Activated CD4-positive, alpha-beta T cell treated with anti-CD3 and anti-CD28 coated beads, Interleukin-2, amount 10 ng/mL, durations not matched to agents 7 days and 5 days (primary cell): ENCODE data around the gene VWA8. TPM values are rescaled to one million over a fixed set of nuclear protein-coding genes. Genes with fewer than 3 reads are reported as not detected.

Source experiments
- CTCF ChIA-PET: fragments of 350-600 bp; sonication (Branson Sonifier 250); formaldehyde crosslinking; loops from one replicate; lab custom pipeline; 2021; ENCODE audit warnings: antibody characterized with exemption; lab: Charles Lee
- POLR2A ChIA-PET: fragments of 350-600 bp; sonication (Branson Sonifier 250); formaldehyde crosslinking; loops from one replicate; lab custom pipeline; 2021; ENCODE audit warnings: antibody characterized with exemption; lab: Charles Lee
- DNase-seq: peaks from one replicate; pipeline ENCODE4 v3.0.0-alpha.2; 2020
- H3K27ac Mint-ChIP-seq: one replicate; pipeline ENCODE4 v1.8.0; 2021; ENCODE audit warnings: mild to moderate bottlenecking, moderate library complexity, mixed read lengths
- H3K27me3 Mint-ChIP-seq: one replicate; pipeline ENCODE4 v1.8.0; 2021; ENCODE audit warnings: mixed read lengths
- H3K36me3 Mint-ChIP-seq: one replicate; pipeline ENCODE4 v1.8.0; 2021; ENCODE audit warnings: low read depth, mixed read lengths
- H3K4me1 Mint-ChIP-seq: one replicate; pipeline ENCODE4 v1.8.0; 2021; ENCODE audit warnings: mixed read lengths
- H3K4me3 Mint-ChIP-seq: one replicate; pipeline ENCODE4 v1.8.0; 2021; ENCODE audit warnings: mild to moderate bottlenecking, moderate library complexity, mixed read lengths
- H3K9me3 Mint-ChIP-seq: one replicate; pipeline ENCODE4 v1.8.0; 2021; ENCODE audit warnings: mixed read lengths
- total RNA-seq, 2 experiments: library from RNA; stranded (reverse); gene quantifications; one replicate each; pipeline ENCODE4 v1.2.3, GENCODE V29; 2021

The VWA8 gene
- total RNA-seq, 2 experiments from 2014 or later, result 17.8 to 17.9 TPM

GRCh38 chr13:41981951-41982715 is 21.2 kb upstream of the VWA8 start:
- peaks cover 3% of the 10 kb centered on the region for H3K9me3 Mint-ChIP-seq
- H3K27me3 Mint-ChIP-seq, result peaks cover 11% of the 10 kb centered on the region
- H3K27ac Mint-ChIP-seq, result no peak overlapping the region
- DNase-seq, result no peak
- no peaks in the 10 kb centered on the region for H3K36me3 Mint-ChIP-seq
- no peak overlapping the region for H3K4me3 Mint-ChIP-seq
- ChIA-PET POLR2A (no interaction called here), CTCF (interaction anchor here (1.4 kb wide), 2 partner anchors 8 to 10 kb away, joined by 4 read pairs; no protein-coding TSS in a partner anchor)
- H3K4me1 Mint-ChIP-seq, result peaks cover 11% of the 10 kb centered on the region

GRCh38 chr13:41978007-41978406 is 17.1 kb upstream of the VWA8 start:
- H3K4me1 Mint-ChIP-seq, result peaks cover 22% of the 10 kb centered on the region
- H3K9me3 Mint-ChIP-seq, result no peaks in the 10 kb centered on the region
- ChIA-PET POLR2A (no interaction called here), CTCF (interaction anchor here (2.1 to 3.0 kb wide), 2 partner anchors 11 to 12 kb away, joined by 5 to 12 read pairs; no protein-coding TSS in a partner anchor)
- H3K36me3 Mint-ChIP-seq, result no peaks in the 10 kb centered on the region
- no peak overlapping the region for H3K27ac Mint-ChIP-seq
- H3K4me3 Mint-ChIP-seq, result no peak overlapping the region
- DNase-seq, result no peak
- peaks cover 9% of the 10 kb centered on the region for H3K27me3 Mint-ChIP-seq

- CTCF ChIA-PET, result interaction anchor here (0.9 to 3.0 kb wide), 3 partner anchors 10 to 57 kb away, joined by 3 to 12 read pairs (median 4); no protein-coding TSS in a partner anchor
Measured at GRCh38 chr13:41976476-41976875, 15.6 kb upstream of the VWA8 start.

DNA sequence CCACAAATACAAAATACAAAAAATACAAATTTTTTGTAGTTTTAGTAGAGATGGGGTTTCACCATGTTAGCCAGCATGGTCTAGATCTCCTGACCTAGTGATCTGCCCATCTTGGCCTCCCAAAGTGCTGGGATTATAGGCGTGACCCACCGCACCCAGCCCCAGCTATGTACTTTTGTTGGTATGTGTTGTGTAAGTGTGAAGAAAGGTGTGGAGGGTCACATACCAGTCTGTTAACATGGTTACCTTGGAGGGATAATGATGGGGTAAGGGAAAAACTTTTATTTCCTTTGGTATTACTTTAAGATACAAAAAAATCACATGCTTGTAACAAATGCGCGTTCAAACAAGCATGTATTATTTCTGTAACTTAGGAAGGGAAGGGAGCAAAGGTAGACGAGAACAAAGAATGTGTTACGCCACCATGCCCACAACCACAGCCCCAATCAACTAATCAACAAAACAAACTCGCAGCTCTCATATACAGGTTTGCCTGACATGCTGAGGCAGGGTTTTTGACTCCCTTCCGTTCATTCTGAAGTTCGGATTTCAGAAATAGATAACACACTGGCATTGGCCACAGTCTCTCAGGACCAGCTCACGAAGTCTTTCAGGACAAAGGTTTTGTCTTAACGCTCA is 13.5 kb upstream of the VWA8 start:
- Mint-ChIP-seq H3K36me3 (no peaks in the 10 kb centered on the region), H3K27me3 (peaks cover 7% of the 10 kb centered on the region), H3K4me1 (peaks cover 41% of the 10 kb centered on the region), H3K9me3 (peaks cover 2% of the 10 kb centered on the region), H3K27ac (no peak overlapping the region), H3K4me3 (no peak overlapping the region)
- ChIA-PET CTCF (no interaction called here), POLR2A (no interaction called here)
- peak; percentile 35 for DNase-seq

More at GRCh38 chr13:41976476-41976875, 15.6 kb upstream of the VWA8 start:
- H3K27ac Mint-ChIP-seq, result no peak overlapping the region
- peaks cover 7% of the 10 kb centered on the region for H3K27me3 Mint-ChIP-seq
- H3K9me3 Mint-ChIP-seq, result peaks cover 2% of the 10 kb centered on the region
- no peak for DNase-seq
- H3K4me1 Mint-ChIP-seq, result peaks cover 35% of the 10 kb centered on the region
- no peaks in the 10 kb centered on the region for H3K36me3 Mint-ChIP-seq
- H3K4me3 Mint-ChIP-seq, result no peak overlapping the region
- POLR2A ChIA-PET, result no interaction called here

DNA sequence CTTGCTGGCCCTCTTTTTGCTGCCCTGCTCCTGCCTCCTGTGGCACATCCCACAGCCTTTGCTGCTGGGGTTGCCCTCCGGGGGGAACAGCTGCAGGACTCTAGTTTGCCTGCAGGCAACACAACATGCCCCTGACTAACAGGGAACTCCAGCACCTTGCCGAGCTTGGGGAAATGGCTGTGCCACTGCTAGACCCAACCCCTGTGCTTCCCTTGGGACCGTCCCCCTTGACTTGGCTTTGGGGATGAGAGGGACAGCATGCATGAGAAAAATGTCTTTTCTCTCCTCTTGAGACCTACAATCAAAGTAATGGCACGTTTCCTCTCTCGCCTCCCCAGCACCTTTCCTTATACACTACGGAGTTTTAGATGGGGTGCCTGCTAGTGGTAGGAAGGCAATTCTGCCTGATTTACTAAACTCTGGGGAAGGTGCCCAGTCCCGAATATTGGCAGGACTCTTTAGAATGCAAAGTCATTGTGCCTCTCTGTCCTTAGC is 12.4 kb upstream of the VWA8 start:
- DNase-seq, result no peak
- Mint-ChIP-seq H3K36me3 (no peaks in the 10 kb centered on the region), H3K4me3 (no peak overlapping the region), H3K27ac (no peak overlapping the region), H3K27me3 (peaks cover 7% of the 10 kb centered on the region), H3K4me1 (peaks cover 41% of the 10 kb centered on the region), H3K9me3 (peaks cover 2% of the 10 kb centered on the region)
- ChIA-PET CTCF (interaction anchor here (0.6 to 2.2 kb wide), 4 partner anchors 10 to 480 kb away, joined by 3 to 8 read pairs (median 4); no protein-coding TSS in a partner anchor), POLR2A (no interaction called here)

DNA sequence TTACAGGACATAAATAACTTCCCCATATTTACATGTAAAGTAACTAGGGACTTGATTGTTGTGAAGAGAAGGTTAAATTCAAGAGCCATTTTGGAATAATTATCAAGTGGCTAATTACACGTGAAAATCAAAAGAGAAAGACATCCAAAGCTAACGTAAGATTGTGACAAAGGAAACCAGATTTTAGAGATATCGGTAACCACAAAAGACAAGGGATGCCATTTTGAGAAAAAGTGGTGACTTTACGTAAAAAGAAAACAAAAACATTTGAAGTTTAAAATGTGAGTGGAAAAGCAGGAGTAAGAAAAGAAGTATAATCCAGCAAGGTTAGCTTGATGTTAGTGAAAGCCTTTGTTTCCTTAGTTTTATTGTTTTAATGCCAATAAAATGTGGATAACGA is 10.9 kb upstream of the VWA8 start:
- H3K4me3 Mint-ChIP-seq, result peak overlapping the region; percentile 1
- H3K27ac Mint-ChIP-seq, result peak overlapping the region; percentile 51
- peaks cover 2% of the 10 kb centered on the region for H3K9me3 Mint-ChIP-seq
- peaks cover 4% of the 10 kb centered on the region for H3K27me3 Mint-ChIP-seq
- H3K4me1 Mint-ChIP-seq, result peaks cover 38% of the 10 kb centered on the region
- ChIA-PET CTCF (interaction anchor here (0.7 to 2.2 kb wide), 3 partner anchors 9 to 298 kb away, joined by 3 to 8 read pairs (median 4); no protein-coding TSS in a partner anchor), POLR2A (no interaction called here)
- DNase-seq, result no peak
- peaks cover 1% of the 10 kb centered on the region for H3K36me3 Mint-ChIP-seq

DNA sequence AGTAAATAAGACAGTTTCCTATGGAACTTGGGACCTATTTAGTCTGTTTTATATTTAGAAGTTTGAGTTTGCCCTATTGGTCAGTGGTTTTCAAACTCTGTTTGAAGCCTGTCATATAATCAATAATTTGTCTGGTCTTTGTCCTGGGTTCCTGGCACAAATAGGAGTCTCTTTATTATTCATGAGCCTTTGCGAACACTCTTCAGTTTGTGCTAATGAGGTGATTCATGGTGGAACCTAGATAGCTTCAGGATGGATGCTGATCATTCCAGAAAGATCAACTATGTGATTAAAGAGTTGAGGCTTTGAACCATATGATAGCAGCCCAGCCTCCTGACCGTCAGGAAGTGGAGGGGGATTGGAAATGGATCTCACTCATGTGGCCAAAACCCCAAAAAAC is 10.0 kb upstream of the VWA8 start:
- Mint-ChIP-seq H3K9me3 (peaks cover 2% of the 10 kb centered on the region), H3K27ac (no peak overlapping the region), H3K4me3 (no peak overlapping the region), H3K36me3 (peaks cover 1% of the 10 kb centered on the region), H3K27me3 (no peaks in the 10 kb centered on the region), H3K4me1 (peaks cover 38% of the 10 kb centered on the region)
- DNase-seq, result no peak
- ChIA-PET CTCF (no interaction called here), POLR2A (no interaction called here)

GRCh38 chr13:41970022-41970421 is 9.1 kb upstream of the VWA8 start:
- ChIA-PET CTCF (no interaction called here), POLR2A (no interaction called here)
- Mint-ChIP-seq H3K27me3 (no peaks in the 10 kb centered on the region), H3K27ac (no peak overlapping the region), H3K4me3 (no peak overlapping the region), H3K36me3 (peaks cover 1% of the 10 kb centered on the region), H3K9me3 (peaks cover 2% of the 10 kb centered on the region), H3K4me1 (peaks cover 38% of the 10 kb centered on the region)
- DNase-seq, result no peak

- peaks cover 3% of the 10 kb centered on the region for H3K27me3 Mint-ChIP-seq
- peaks cover 30% of the 10 kb centered on the region for H3K4me1 Mint-ChIP-seq
- POLR2A ChIA-PET, result no interaction called here
- no peak overlapping the region for H3K27ac Mint-ChIP-seq
- peaks cover 1% of the 10 kb centered on the region for H3K36me3 Mint-ChIP-seq
- no peak overlapping the region for H3K4me3 Mint-ChIP-seq
- CTCF ChIA-PET, result no interaction called here
- H3K9me3 Mint-ChIP-seq, result peaks cover 2% of the 10 kb centered on the region
- DNase-seq, result no peak
Measured at GRCh38 chr13:41969072-41969471, 8.2 kb upstream of the VWA8 start.

GRCh38 chr13:41966671-41967070 is 5.8 kb upstream of the VWA8 start:
- H3K27me3 Mint-ChIP-seq, result peaks cover 3% of the 10 kb centered on the region
- H3K27ac Mint-ChIP-seq, result no peak overlapping the region
- DNase-seq, result no peak
- H3K4me3 Mint-ChIP-seq, result no peak overlapping the region
- ChIA-PET POLR2A (no interaction called here), CTCF (interaction anchor here (0.6 to 1.4 kb wide), 5 partner anchors 10 to 163 kb away, joined by 3 to 5 read pairs (median 3); no protein-coding TSS in a partner anchor)
- peaks cover 33% of the 10 kb centered on the region for H3K4me1 Mint-ChIP-seq
- no peaks in the 10 kb centered on the region for H3K9me3 Mint-ChIP-seq
- H3K36me3 Mint-ChIP-seq, result peaks cover 1% of the 10 kb centered on the region

GRCh38 chr13:41962994-41963393 is 2.1 kb upstream of the VWA8 start:
- Mint-ChIP-seq H3K27ac (no peak overlapping the region), H3K9me3 (no peaks in the 10 kb centered on the region), H3K36me3 (peaks cover 5% of the 10 kb centered on the region), H3K27me3 (peaks cover 3% of the 10 kb centered on the region), H3K4me3 (no peak overlapping the region), H3K4me1 (peaks cover 43% of the 10 kb centered on the region)
- no peak for DNase-seq
- ChIA-PET POLR2A (no interaction called here), CTCF (interaction anchor here (1.0 to 2.6 kb wide), 4 partner anchors 9 to 32 kb away, joined by 4 to 8 read pairs (median 4); no protein-coding TSS in a partner anchor)

GRCh38 chr13:41961466-41961760 is 504 bp upstream of the VWA8 start:
- peak overlapping the region; percentile 95 for H3K27ac Mint-ChIP-seq
- CTCF ChIA-PET, result interaction anchor here (1.5 to 1.6 kb wide), 3 partner anchors 12 to 33 kb away, joined by 3 to 4 read pairs (median 4); no protein-coding TSS in a partner anchor
- POLR2A ChIA-PET, result no interaction called here
- peaks cover 10% of the 10 kb centered on the region for H3K36me3 Mint-ChIP-seq
- no peaks in the 10 kb centered on the region for H3K9me3 Mint-ChIP-seq
- peak overlapping the region; percentile 92 for H3K4me3 Mint-ChIP-seq
- H3K27me3 Mint-ChIP-seq, result peaks cover 3% of the 10 kb centered on the region
- DNase-seq, result no peak
- peaks cover 44% of the 10 kb centered on the region for H3K4me1 Mint-ChIP-seq

GRCh38 chr13:41960211-41960636 is 685 bp downstream of the VWA8 start:
- ChIA-PET POLR2A (no interaction called here), CTCF (interaction anchor here (1.5 kb wide), 1 partner anchor 11 kb away, joined by 4 read pairs; no protein-coding TSS in a partner anchor)
- Mint-ChIP-seq H3K9me3 (no peaks in the 10 kb centered on the region), H3K4me3 (peak overlapping the region; percentile 92), H3K36me3 (peaks cover 10% of the 10 kb centered on the region), H3K27ac (peak overlapping the region; percentile 95), H3K27me3 (peaks cover 3% of the 10 kb centered on the region), H3K4me1 (peaks cover 44% of the 10 kb centered on the region)
- no peak for DNase-seq
